Activated B cell treated with CpG ODN at 0.5 μM for 24 hours (primary cell): Measurements from ENCODE around the gene DGAT2. TPM values are rescaled to one million over a fixed set of nuclear protein-coding genes. Genes with fewer than 3 reads are reported as not detected.

ENCODE experiments used
- ATAC-seq: fragments of 200-7000 bp; cut with Tn5 transposase; one replicate; pipeline ENCODE4 v1.10.0; 2021; ENCODE audit warnings: low read depth, mild to moderate bottlenecking, moderate library complexity
- CTCF ChIA-PET: fragments of 350-600 bp; sonication (Branson Sonifier 250); formaldehyde crosslinking; loops from one replicate; lab custom pipeline; 2021; ENCODE audit warnings: antibody characterized with exemption; lab: Charles Lee
- POLR2A ChIA-PET: fragments of 350-600 bp; sonication (Branson Sonifier 250); formaldehyde crosslinking; loops from one replicate; lab custom pipeline; 2021; ENCODE audit warnings: antibody characterized with exemption; lab: Charles Lee
- DNase-seq: peaks from one replicate; pipeline ENCODE4 v3.0.0; 2022
- H3K27ac Mint-ChIP-seq: one replicate; pipeline ENCODE4 v1.8.0; 2020; ENCODE audit warnings: mixed read lengths
- H3K27me3 Mint-ChIP-seq: one replicate; pipeline ENCODE4 v1.8.0; 2021; ENCODE audit warnings: mixed read lengths
- H3K36me3 Mint-ChIP-seq: one replicate; pipeline ENCODE4 v1.8.0; 2021; ENCODE audit warnings: low read depth, mixed read lengths
- H3K4me1 Mint-ChIP-seq: one replicate; pipeline ENCODE4 v1.8.0; 2021; ENCODE audit warnings: mixed read lengths
- H3K4me3 Mint-ChIP-seq: one replicate; pipeline ENCODE4 v1.8.0; 2020; ENCODE audit warnings: mild to moderate bottlenecking, mixed read lengths
- H3K9me3 Mint-ChIP-seq: one replicate; pipeline ENCODE4 v1.8.0; 2020; ENCODE audit warnings: mixed read lengths
- CTCF ChIP-seq: fragments of 200-600 bp; IDR thresholded peaks from one replicate; pipeline ENCODE4 v1.8.0; 2022; ENCODE audit warnings: antibody characterized with exemption, mild to moderate bottlenecking
- intact Hi-C: fragments of 100-400 bp; cut with micrococcal nuclease; formaldehyde crosslinking; loops from one replicate; pipeline ENCODE4 v1.15.1; 2024
- total RNA-seq: library from RNA; stranded (reverse); gene quantifications from 2 replicates; pipeline ENCODE4 v1.2.3, GENCODE V29; 2022

The DGAT2 gene
- total RNA-seq, 1 donor from 2014 or later, result 7.9 TPM

GRCh38 chr11:75792127-75792731, 23.7 kb downstream of the DGAT2 start:
- ChIA-PET CTCF (no interaction called here), POLR2A (no interaction called here)
- H3K27me3 Mint-ChIP-seq, result no peaks in the 10 kb centered on the region
- no peaks in the 10 kb centered on the region for H3K9me3 Mint-ChIP-seq
- H3K4me3 Mint-ChIP-seq, result no peak overlapping the region
- peaks cover 13% of the 10 kb centered on the region for H3K36me3 Mint-ChIP-seq
- H3K27ac Mint-ChIP-seq, result no peak overlapping the region
- intact Hi-C loops, result no loop called here
- H3K4me1 Mint-ChIP-seq, result peaks cover 3% of the 10 kb centered on the region
- DNase-seq (no peak), ATAC-seq (no peak)
- no peak for TF ChIP-seq CTCF

- H3K9me3 Mint-ChIP-seq, result no peaks in the 10 kb centered on the region
- H3K4me1 Mint-ChIP-seq, result peaks cover 5% of the 10 kb centered on the region
- no peaks in the 10 kb centered on the region for H3K27me3 Mint-ChIP-seq
- no peak for DNase-seq
- ChIA-PET CTCF (interaction anchor here (1.9 kb wide), 1 partner anchor 10 kb away, joined by 13 read pairs; no protein-coding TSS in a partner anchor), POLR2A (no interaction called here)
- no peak for ATAC-seq
- intact Hi-C loops, result no loop called here
- H3K4me3 Mint-ChIP-seq, result no peak overlapping the region
- H3K27ac Mint-ChIP-seq, result no peak overlapping the region
- peaks cover 19% of the 10 kb centered on the region for H3K36me3 Mint-ChIP-seq
- no peak for TF ChIP-seq CTCF
These were observed 24.6 kb downstream of the DGAT2 start for GRCh38 chr11:75792997-75793800.

GRCh38 chr11:75793966-75794365, 25.4 kb downstream of the DGAT2 start:
- ATAC-seq (no peak), DNase-seq (no peak)
- peaks cover 5% of the 10 kb centered on the region for H3K4me1 Mint-ChIP-seq
- no peak overlapping the region for H3K4me3 Mint-ChIP-seq
- intact Hi-C loops, result no loop called here
- H3K9me3 Mint-ChIP-seq, result no peaks in the 10 kb centered on the region
- no peaks in the 10 kb centered on the region for H3K27me3 Mint-ChIP-seq
- POLR2A ChIA-PET, result no interaction called here
- peaks cover 25% of the 10 kb centered on the region for H3K36me3 Mint-ChIP-seq
- CTCF ChIA-PET, result interaction anchor here (1.9 kb wide), 1 partner anchor 9 kb away, joined by 13 read pairs; no protein-coding TSS in a partner anchor
- TF ChIP-seq CTCF, result no peak
- H3K27ac Mint-ChIP-seq, result no peak overlapping the region

DNA sequence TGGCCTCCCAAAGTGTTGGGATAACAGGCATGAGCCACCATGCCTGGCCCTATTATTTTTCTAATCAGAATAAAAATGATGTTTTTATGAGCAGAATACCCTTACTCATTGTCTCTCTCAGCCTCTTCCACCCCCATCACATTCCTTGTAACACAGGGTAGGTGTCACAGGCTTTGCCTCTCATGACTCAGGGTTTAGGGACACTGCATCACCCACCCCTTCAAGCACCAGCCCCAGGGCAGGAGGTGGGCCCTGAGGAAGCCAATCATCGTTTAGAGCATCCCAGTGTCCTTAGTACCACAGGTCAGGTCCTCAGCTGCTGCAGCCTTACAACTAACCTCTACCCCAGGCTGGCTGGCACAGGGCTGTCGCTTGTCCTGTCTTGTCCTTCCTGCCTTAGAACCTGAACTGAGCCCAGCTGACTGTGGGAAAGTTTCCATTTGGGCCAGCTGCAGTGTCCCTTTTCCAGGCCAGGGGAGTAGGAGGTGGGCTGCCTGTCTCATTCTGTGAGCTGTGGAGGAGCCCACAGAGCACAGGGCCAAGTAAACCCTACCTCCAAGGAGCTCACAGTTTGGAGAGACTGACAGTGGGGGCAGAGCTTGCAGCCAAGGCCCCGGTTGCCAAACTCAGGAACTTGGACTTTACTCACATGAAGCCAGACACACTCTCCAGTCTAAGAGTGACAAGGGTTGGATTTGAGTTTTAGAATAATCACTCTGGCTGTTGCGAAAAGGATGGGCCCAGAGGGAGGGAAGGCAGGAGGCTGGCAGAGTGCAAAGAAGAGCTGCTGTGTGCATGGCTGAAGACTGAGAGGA, 26.9 kb downstream of the DGAT2 start:
- intact Hi-C loops, result no loop called here
- no peak for TF ChIP-seq CTCF
- no peaks in the 10 kb centered on the region for H3K9me3 Mint-ChIP-seq
- H3K4me1 Mint-ChIP-seq, result peaks cover 5% of the 10 kb centered on the region
- H3K27ac Mint-ChIP-seq, result no peak overlapping the region
- ChIA-PET CTCF (no interaction called here), POLR2A (no interaction called here)
- peaks cover 32% of the 10 kb centered on the region for H3K36me3 Mint-ChIP-seq
- no peak for ATAC-seq
- DNase-seq, result no peak
- H3K27me3 Mint-ChIP-seq, result no peaks in the 10 kb centered on the region
- no peak overlapping the region for H3K4me3 Mint-ChIP-seq

DNA sequence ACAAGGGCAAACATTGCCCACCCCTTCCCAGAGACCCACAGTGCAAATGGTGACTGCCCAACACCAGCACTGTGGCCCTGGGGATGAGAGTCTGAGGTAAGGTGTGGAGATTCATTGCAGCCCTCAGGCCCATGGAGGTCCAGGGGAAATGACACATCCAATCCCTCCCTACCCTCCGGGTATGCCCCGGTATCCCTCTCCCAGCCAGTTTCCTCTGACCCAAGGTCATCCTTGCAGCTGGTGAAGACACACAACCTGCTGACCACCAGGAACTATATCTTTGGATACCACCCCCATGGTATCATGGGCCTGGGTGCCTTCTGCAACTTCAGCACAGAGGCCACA, 27.5 kb downstream of the DGAT2 start:
- Mint-ChIP-seq H3K36me3 (peaks cover 35% of the 10 kb centered on the region), H3K27ac (no peak overlapping the region), H3K27me3 (no peaks in the 10 kb centered on the region), H3K4me1 (peaks cover 5% of the 10 kb centered on the region), H3K4me3 (no peak overlapping the region), H3K9me3 (no peaks in the 10 kb centered on the region)
- CTCF ChIA-PET, result no interaction called here
- no peak for TF ChIP-seq CTCF
- POLR2A ChIA-PET, result no interaction called here
- DNase-seq (no peak), ATAC-seq (no peak)
- intact Hi-C loops, result no loop called here
